ENCODE results near the gene SMARCD2. TPM values are rescaled to one million over a fixed set of nuclear protein-coding genes. Genes with fewer than 3 reads are reported as not detected.

SMARCD2 gene
- total RNA-seq, 3 donors from 2014 or later: 142 to 210 (median 192) TPM

DNA sequence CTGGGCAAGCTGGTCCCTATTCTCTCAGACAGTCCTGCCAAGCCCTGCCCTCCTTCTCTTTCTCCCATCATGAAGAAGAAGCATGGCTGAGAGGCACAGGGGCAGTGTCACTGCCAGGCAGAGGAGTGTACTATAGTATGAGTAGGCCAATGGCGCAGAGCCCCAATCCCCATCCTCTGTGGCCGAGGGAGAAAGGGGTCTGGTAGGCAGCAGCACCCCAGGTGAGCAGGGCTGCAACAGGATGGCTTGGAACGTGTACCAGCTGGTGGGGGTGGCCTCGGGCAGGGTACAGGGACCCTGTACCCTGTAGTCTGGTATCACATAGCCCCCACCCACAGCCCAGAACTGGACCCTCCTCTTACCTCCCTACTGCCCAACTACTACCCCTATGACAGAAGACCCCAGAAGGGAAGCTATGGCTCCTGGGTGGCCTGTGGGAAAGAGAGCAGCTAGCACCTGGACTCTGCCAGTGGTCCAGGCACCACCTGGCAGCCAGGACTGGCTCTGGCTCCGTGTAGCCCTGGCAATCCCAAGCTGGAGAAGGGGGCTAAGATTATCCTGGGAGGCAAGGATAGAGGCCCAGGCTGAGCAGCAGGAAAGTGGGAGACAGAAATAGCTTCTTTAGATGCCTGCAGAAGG lies 4.4 kb downstream of the SMARCD2 start:
- intact Hi-C loops (cut with DNase I; ENCODE audit: low total_unique reads): loop anchor here (5.0 kb wide), 1 partner anchor 141 kb away; no protein-coding TSS in a partner anchor

DNA sequence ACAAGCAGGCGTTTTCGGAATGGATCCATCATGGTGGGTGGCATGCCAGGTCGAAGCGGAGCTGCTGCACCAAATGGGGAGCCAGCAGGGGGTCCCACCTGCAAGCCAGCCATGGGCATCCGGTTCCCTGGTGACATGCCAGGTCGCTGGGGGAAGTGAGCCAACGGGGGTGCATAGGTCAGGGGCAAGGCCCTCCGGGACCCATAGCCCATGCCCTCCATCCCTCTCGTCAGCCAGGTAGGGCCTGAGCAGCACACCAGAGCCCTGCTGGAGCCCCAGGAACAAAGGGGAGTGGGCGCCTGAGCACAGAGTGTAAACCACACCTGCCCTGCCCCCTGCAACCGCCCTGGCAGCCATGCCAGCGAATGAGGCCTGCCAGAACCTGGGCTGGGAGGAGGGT lies 5.0 kb downstream of the SMARCD2 start:
- Histone ChIP-seq H3K36me3 (no peaks in the 10 kb centered on the region), H3K27me3 (no peaks in the 10 kb centered on the region), H3K4me3 (peak overlapping the region in 1 of 3 donors; percentile 52), H3K9me3 (no peaks in the 10 kb centered on the region), H3K27ac (peak overlapping the region; percentile 90 to 92), H3K4me1 (peaks cover 11 to 33% of the 10 kb centered on the region in 2 donors)
- TF ChIP-seq POLR2A (IDR thresholded peaks at IDR 0.05) (no peak), POLR2AphosphoS5 (IDR thresholded peaks at IDR 0.05) (no peak)
- TF ChIP-seq, protein P1, sequence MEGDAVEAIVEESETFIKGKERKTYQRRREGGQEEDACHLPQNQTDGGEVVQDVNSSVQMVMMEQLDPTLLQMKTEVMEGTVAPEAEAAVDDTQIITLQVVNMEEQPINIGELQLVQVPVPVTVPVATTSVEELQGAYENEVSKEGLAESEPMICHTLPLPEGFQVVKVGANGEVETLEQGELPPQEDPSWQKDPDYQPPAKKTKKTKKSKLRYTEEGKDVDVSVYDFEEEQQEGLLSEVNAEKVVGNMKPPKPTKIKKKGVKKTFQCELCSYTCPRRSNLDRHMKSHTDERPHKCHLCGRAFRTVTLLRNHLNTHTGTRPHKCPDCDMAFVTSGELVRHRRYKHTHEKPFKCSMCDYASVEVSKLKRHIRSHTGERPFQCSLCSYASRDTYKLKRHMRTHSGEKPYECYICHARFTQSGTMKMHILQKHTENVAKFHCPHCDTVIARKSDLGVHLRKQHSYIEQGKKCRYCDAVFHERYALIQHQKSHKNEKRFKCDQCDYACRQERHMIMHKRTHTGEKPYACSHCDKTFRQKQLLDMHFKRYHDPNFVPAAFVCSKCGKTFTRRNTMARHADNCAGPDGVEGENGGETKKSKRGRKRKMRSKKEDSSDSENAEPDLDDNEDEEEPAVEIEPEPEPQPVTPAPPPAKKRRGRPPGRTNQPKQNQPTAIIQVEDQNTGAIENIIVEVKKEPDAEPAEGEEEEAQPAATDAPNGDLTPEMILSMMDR (IDR thresholded peaks at IDR 0.05): no peak
- intact Hi-C loops (cut with DNase I; ENCODE audit: low total_unique reads): loop anchor here (5.0 kb wide), 1 partner anchor 140 kb away; no protein-coding TSS in a partner anchor
- no peak for DNase-seq (ENCODE audit: low spot score in 2 of 2)

More for the DNA sequence above, 4.4 kb downstream of the SMARCD2 start:
- TF ChIP-seq POLR2A (IDR thresholded peaks at IDR 0.05) (no peak), POLR2AphosphoS5 (IDR thresholded peaks at IDR 0.05) (no peak)
- TF ChIP-seq, protein P1 (IDR thresholded peaks at IDR 0.05): no peak
- no peak for DNase-seq (ENCODE audit: low spot score in 2 of 2)
- Histone ChIP-seq H3K27me3 (no peaks in the 10 kb centered on the region), H3K9me3 (no peaks in the 10 kb centered on the region), H3K4me1 (peaks cover 11 to 33% of the 10 kb centered on the region in 2 donors), H3K27ac (peak overlapping the region; percentile 90 to 92), H3K36me3 (no peaks in the 10 kb centered on the region), H3K4me3 (peak overlapping the region in 2 of 3 donors; percentile 52 to 69)

DNA sequence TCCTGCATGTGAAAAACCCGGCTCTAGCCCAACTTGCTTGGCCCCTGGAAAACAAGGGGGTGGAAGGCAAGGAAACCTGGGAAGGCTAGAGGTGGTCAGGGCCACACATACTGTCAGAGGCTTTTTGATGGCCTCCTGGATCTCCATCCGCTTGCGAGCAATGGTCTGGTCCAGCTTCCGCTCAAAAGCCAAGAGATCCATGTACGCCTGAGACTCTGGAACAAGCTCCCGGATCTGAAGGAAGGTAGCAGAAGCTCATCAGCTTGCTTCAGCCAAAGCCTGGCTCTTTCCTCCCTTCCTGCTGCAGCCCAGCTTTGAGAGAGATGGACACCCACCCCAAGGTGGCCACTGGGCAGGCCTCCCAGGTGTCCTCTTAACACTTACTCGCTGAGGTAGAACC lies 5.7 kb downstream of the SMARCD2 start:
- H3K36me3 ChIP-seq: no peaks in the 10 kb centered on the region
- intact Hi-C loops (cut with DNase I; ENCODE audit: low total_unique reads): loop anchor here (5.0 kb wide), 1 partner anchor 140 kb away; no protein-coding TSS in a partner anchor
- no peak for TF ChIP-seq POLR2AphosphoS5 (IDR thresholded peaks at IDR 0.05)
- TF ChIP-seq POLR2A (IDR thresholded peaks at IDR 0.05): no peak
- TF ChIP-seq, protein P1 (IDR thresholded peaks at IDR 0.05): no peak
- no peaks in the 10 kb centered on the region for H3K27me3 ChIP-seq
- H3K27ac ChIP-seq: peak overlapping the region; percentile 90 to 92
- no peak overlapping the region for H3K4me3 ChIP-seq
- no peak for DNase-seq (ENCODE audit: low spot score in 2 of 2)
- H3K9me3 ChIP-seq: no peaks in the 10 kb centered on the region
- H3K4me1 ChIP-seq: peaks cover 11 to 33% of the 10 kb centered on the region in 2 donors

DNA sequence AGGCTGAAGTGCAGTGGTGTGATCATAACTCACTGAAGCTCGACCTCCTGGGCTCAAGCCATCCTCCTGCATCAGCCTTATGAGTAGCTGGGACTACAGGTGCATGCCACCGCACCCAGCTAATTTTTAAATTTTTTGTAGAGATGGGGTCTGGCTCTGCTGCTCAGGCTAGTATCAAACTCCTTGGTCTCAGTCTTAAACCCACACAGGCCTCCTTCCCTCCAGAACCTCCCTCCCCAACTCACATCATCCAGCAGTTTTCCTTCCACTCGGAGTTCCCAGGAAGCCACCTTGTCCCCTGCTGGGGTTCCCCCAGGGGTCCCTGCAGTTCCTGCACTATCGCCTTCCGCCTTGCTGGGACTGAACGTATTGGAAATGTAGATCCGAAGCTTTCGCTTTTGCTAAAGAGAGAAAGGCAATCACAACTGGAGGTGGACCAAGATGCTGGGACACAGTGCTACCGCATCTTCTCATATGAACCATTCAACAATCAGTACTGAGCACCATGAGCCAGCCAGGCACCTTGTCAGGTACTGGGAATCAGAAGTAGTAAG lies 7.2 kb downstream of the SMARCD2 start:
- no peaks in the 10 kb centered on the region for H3K27me3 ChIP-seq
- no peak for DNase-seq (ENCODE audit: low spot score in 2 of 2)
- H3K4me1 ChIP-seq: peaks cover 11 to 24% of the 10 kb centered on the region in 2 donors
- peak overlapping the region in 1 of 2 donors; percentile 45 for H3K27ac ChIP-seq
- H3K9me3 ChIP-seq: no peaks in the 10 kb centered on the region
- TF ChIP-seq POLR2A (IDR thresholded peaks at IDR 0.05) (no peak), POLR2AphosphoS5 (IDR thresholded peaks at IDR 0.05) (no peak)
- TF ChIP-seq, protein P1 (IDR thresholded peaks at IDR 0.05): no peak
- H3K36me3 ChIP-seq: no peaks in the 10 kb centered on the region
- intact Hi-C loops (cut with DNase I; ENCODE audit: low total_unique reads): loop anchor here (5.0 kb wide), 1 partner anchor 138 kb away; no protein-coding TSS in a partner anchor
- no peak overlapping the region for H3K4me3 ChIP-seq
